Calu3 (cell line): ENCODE data around the gene PRG2. TPM values are rescaled to one million over a fixed set of nuclear protein-coding genes. Genes with fewer than 3 reads are reported as not detected.

ENCODE experiments used
- BruUV-seq: library from RNA; stranded (reverse); fragments of 400-500 nt; replicated peaks from 2 replicates; lab custom pipeline; 2021; lab: Mats Ljungman, UMichigan
- CTCF ChIA-PET: fragments of 300-600 bp; sonication (Branson Sonifier 250); formaldehyde crosslinking; loops from one replicate; lab custom pipeline; 2022; ENCODE audit warnings: antibody characterized with exemption; lab: Charles Lee
- DNase-seq: peaks from one replicate; pipeline ENCODE4 v3.0.0; 2022
- H3K27ac Mint-ChIP-seq: one replicate; pipeline ENCODE4 v1.8.0; 2022; ENCODE audit warnings: mixed read lengths; ENCODE audit not compliant: unreplicated experiment
- H3K27me3 Mint-ChIP-seq: one replicate; pipeline ENCODE4 v1.8.0; 2022; ENCODE audit warnings: mixed read lengths; ENCODE audit not compliant: unreplicated experiment
- H3K36me3 Mint-ChIP-seq: one replicate; pipeline ENCODE4 v1.8.0; 2022; ENCODE audit warnings: mild to moderate bottlenecking, moderate library complexity, mixed read lengths; ENCODE audit not compliant: insufficient read depth, unreplicated experiment
- H3K4me1 Mint-ChIP-seq: one replicate; pipeline ENCODE4 v1.8.0; 2022; ENCODE audit warnings: mild to moderate bottlenecking, low read depth, mixed read lengths; ENCODE audit not compliant: unreplicated experiment
- H3K4me3 Mint-ChIP-seq: one replicate; pipeline ENCODE4 v1.8.0; 2022; ENCODE audit warnings: mild to moderate bottlenecking, low read depth, moderate library complexity, mixed read lengths; ENCODE audit not compliant: unreplicated experiment
- H3K9me3 Mint-ChIP-seq: one replicate; pipeline ENCODE4 v1.8.0; 2022; ENCODE audit warnings: low read depth, mixed read lengths; ENCODE audit not compliant: unreplicated experiment
- CTCF ChIP-seq: fragments of 200-600 bp; IDR thresholded peaks from one replicate; pipeline ENCODE4 v1.8.0; 2022; ENCODE audit warnings: antibody characterized with exemption; ENCODE audit not compliant: unreplicated experiment
- intact Hi-C: fragments of 100-400 bp; cut with micrococcal nuclease; formaldehyde crosslinking; loops from one replicate; pipeline ENCODE4 v1.10.0; 2022; ENCODE audit not compliant: unreplicated experiment
- total RNA-seq: library from RNA; stranded (reverse); gene quantifications from 2 replicates; pipeline ENCODE4 v1.2.3, GENCODE V29; 2022

The PRG2 gene
- total RNA-seq, 1 experiment from 2014 or later: not detected

GRCh38 chr11:57374966-57375365 is 15.5 kb downstream of the PRG2 start:
- BruUV-seq: no TSS peak
- H3K36me3 Mint-ChIP-seq: no peaks in the 10 kb centered on the region
- H3K9me3 Mint-ChIP-seq: no peaks in the 10 kb centered on the region
- peaks cover 66% of the 10 kb centered on the region for H3K27me3 Mint-ChIP-seq
- CTCF ChIA-PET: no interaction called here
- H3K27ac Mint-ChIP-seq: no peak overlapping the region
- DNase-seq: no peak
- no peak for TF ChIP-seq CTCF
- no peak overlapping the region for H3K4me3 Mint-ChIP-seq
- intact Hi-C loops: no loop called here
- no peaks in the 10 kb centered on the region for H3K4me1 Mint-ChIP-seq

GRCh38 chr11:57373146-57373545 is 17.3 kb downstream of the PRG2 start:
- no peak for TF ChIP-seq CTCF
- CTCF ChIA-PET: no interaction called here

DNA sequence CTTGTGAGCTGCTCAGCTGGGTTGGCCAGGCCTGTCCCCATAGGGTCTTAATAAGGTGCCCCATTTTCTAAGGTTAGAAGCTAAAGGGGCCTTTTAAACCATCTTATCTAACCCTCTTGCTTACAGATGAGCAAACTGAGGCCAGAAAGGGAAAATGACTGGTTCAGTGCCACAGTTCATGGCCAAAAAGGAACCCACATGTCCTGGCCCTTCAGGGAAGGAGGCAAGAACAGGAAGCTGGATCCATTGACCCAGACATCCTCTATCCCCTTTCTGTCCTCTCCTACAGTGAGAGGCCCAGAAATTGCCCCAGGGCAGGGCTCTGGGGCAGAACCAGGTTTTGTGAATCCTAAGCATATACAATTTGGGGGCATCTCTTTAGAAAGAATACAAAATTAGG is 19.5 kb downstream of the PRG2 start:
- CTCF ChIA-PET: no interaction called here
- BruUV-seq: no TSS peak
- DNase-seq: no peak
- intact Hi-C loops: no loop called here
- peaks cover 59% of the 10 kb centered on the region for H3K27me3 Mint-ChIP-seq
- H3K9me3 Mint-ChIP-seq: no peaks in the 10 kb centered on the region
- no peaks in the 10 kb centered on the region for H3K4me1 Mint-ChIP-seq
- no peak overlapping the region for H3K4me3 Mint-ChIP-seq
- H3K36me3 Mint-ChIP-seq: no peaks in the 10 kb centered on the region
- no peak overlapping the region for H3K27ac Mint-ChIP-seq
- TF ChIP-seq CTCF: no peak

More at GRCh38 chr11:57373146-57373545, 17.3 kb downstream of the PRG2 start:
- Mint-ChIP-seq H3K36me3 (no peaks in the 10 kb centered on the region), H3K4me3 (no peak overlapping the region), H3K9me3 (no peaks in the 10 kb centered on the region), H3K27ac (no peak overlapping the region), H3K4me1 (no peaks in the 10 kb centered on the region), H3K27me3 (peaks cover 61% of the 10 kb centered on the region)
- intact Hi-C loops: no loop called here
- DNase-seq: no peak
- no TSS peak for BruUV-seq

DNA sequence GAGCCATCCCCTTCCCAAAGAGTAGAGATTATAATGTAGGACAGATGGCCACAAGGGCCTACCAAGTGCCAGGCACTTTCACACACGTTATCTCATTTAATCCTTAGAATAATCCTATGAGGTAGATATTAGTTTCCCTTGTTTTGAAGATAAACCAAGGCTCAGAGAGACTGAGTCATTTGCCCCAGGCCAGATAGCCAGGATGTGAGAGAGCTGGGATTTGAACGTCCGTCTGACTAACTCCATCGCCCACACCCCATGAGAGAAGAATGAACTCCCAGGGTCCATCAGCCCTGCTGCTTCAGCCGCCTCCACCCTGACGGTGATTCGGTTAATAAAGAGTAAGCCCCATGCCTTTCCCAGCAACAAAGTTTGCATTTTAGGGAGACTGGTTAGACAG is 20.2 kb downstream of the PRG2 start:
- Mint-ChIP-seq H3K27ac (no peak overlapping the region), H3K4me3 (no peak overlapping the region), H3K36me3 (no peaks in the 10 kb centered on the region), H3K9me3 (no peaks in the 10 kb centered on the region), H3K27me3 (peaks cover 64% of the 10 kb centered on the region), H3K4me1 (no peaks in the 10 kb centered on the region)
- no TSS peak for BruUV-seq
- no peak for DNase-seq
- CTCF ChIA-PET: no interaction called here
- TF ChIP-seq CTCF: no peak
- intact Hi-C loops: no loop called here
